HG03103 (cell line): ENCODE measurements around the gene SUGP2.
"Not testable (repeated sequence)": the region's sequence is repeated elsewhere in the genome, so short reads cannot be mapped to it uniquely, and the experiment has no call there.

ENCODE experiments used
- ATAC-seq: cut with Tn5 transposase; IDR thresholded peaks from one replicate; pipeline ENCODE4 v1.9.1; 2021; ENCODE audit warnings: low read depth; ENCODE audit not compliant: unreplicated experiment

The SUGP2 gene

GRCh38 chr19:19034204-19034624 is 897 bp upstream of the SUGP2 start:
- peak; percentile 41 for ATAC-seq

DNA sequence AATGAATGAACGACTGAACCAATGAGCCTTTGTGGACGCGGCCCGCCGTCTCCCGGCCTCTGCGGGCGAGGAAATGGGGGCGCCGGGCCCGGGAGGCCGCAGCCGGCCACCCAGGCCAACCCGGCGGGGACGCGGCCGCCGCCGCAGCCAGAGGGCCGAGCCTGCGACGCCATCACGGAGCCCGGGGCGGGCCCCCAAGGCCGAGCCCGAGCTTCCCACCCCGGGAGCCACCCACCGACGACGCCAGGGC is 216 bp downstream of the SUGP2 start:
- ATAC-seq, result no peak

DNA sequence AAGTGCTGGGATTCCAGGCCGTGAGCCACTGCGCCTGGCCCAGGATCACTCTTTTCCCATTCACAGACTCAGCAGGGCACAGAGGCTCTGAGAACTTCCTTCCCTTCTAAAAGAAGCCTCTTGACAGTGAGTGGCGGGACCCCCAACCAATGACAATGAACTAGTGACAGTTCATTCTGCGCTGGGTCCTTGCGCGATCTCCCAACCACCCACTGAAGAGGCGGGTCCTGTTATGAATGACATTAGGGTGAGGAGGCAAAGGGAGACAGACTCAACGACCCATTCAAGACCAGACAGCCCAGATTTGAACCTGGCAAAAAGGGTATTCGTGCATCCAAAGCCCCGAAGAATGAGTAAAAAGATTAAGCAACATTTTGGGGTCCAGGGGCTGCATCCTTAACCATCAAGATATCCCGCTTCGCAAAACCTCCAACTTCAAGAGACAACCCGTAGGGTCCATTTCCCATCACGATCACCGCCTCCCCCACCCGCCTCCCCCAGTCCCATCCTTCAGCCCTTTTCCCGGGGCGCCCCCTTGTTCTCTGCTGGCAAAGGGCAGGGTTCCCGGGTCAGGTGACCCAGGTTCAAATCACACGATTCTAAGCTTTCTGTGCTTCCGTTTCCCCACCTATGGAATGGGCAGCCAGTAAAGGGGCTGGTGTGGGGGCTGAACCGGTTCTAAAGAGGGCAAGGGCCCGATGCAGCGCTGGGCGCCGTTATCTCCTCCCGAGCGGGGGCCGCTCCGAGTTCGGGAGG is 719 bp downstream of the SUGP2 start:
- ATAC-seq, result peak; percentile 37

GRCh38 chr19:19031891-19032290 is 1.4 kb downstream of the SUGP2 start:
- ATAC-seq, result no peak

- no peak for ATAC-seq
These were observed 4.8 kb downstream of the SUGP2 start for GRCh38 chr19:19028526-19028925.

DNA sequence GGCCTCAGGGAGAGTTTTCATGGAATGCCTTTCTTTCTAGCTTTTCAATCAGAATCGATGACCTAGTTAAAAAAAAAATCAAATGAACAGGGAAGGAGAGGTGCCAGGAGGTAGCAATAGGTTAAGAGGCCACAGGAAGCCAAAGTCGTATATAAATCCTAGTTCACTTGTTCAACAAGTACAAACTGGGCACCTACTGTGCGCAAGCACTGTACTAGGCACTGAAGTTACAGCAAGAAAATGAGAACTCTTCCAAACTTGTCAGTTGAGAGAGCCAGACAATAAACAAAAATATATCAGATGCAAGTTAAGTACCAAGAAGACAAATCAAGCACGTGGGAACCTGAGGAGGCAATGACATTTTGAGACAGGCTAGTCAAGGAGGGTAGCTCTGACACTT is 6.1 kb downstream of the SUGP2 start:
- ATAC-seq, result no peak

GRCh38 chr19:19026299-19026971 is 6.9 kb downstream of the SUGP2 start:
- ATAC-seq, result no peak

- no peak for ATAC-seq
These were observed 7.5 kb downstream of the SUGP2 start for GRCh38 chr19:19025861-19026260.

GRCh38 chr19:19023376-19023775 is 9.9 kb downstream of the SUGP2 start:
- not testable (repeated sequence) for ATAC-seq

- no peak for ATAC-seq
These were observed 10.8 kb downstream of the SUGP2 start for GRCh38 chr19:19022380-19022961.

DNA sequence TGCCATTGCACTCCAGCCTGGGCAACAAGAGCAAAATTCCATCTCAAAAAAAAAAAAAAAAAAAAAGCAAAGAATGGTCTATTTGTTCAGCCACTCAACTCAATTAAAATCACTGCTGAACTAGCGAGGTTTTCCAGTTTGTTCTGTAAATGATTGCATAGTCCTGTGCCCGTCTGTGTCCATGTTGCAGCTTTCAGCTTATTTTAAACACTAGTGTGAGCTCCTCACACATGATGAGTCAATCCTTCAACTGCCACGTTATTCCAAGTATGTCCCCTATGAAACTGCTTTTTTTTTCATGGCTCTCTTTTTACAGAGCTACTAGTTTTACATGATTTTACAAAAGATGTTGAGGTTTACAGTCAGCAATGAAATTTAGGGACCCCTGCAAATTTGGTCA is 12.2 kb downstream of the SUGP2 start:
- ATAC-seq, result no peak

DNA sequence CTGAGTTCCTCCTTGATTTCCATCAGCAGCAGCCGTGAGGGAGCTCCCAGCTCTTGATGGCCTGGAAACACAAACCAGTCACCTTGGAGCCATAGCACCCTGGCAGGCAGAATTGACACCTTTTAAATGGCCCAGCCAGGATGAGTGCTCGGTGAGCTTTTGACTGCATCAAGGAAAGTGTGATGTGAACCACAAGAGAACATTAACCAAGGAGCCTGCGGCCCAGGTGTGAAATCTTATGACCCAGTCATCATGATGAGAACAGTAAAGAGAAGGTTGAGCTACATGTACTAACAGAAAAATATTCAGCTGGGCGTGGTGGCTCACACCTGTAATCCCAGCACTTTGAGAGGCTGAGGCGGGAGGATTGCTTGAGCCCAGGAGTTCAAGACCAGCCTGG is 22.8 kb downstream of the SUGP2 start:
- no peak for ATAC-seq

- no peak for ATAC-seq
These were observed 23.4 kb downstream of the SUGP2 start for GRCh38 chr19:19009951-19010350.

DNA sequence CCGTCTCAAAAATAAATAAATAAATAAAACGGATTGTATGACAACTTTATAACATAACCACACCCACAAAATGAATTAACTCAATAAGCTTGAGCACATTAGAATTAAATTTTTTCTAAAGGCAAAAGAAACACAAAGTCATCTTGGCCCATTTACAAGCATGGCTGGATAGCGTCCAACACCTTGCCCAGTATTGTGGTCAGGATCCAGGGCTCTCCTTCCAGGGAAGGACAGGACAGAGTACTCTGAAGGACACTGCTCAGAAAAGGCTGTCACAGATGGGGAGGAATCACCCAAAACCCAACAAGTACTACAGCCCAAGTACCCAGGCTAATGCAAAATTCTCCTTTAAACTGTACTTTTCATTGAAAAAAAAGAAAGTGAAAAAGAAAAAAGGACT is 27.1 kb downstream of the SUGP2 start:
- no peak for ATAC-seq

DNA sequence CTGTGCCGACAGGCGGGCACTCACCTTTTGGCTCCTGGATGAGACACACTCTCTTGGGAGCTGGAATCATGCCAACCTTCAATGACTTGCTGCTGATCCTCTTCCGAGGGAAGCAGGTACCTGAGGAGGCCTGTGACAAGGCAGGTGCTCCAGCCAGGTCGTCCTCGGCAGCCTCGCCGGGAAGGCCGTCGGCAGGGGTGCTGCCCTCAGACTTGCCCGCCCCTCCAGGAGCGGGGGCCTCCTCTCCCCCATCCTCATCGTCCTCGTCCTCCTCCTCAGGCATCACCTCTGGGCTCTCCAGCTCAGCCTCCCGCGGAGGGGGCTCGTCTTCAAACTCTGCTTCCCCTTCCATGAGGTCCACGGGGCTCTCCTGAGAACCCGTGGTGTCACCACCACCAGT is 29.2 kb downstream of the SUGP2 start:
- no peak for ATAC-seq

DNA sequence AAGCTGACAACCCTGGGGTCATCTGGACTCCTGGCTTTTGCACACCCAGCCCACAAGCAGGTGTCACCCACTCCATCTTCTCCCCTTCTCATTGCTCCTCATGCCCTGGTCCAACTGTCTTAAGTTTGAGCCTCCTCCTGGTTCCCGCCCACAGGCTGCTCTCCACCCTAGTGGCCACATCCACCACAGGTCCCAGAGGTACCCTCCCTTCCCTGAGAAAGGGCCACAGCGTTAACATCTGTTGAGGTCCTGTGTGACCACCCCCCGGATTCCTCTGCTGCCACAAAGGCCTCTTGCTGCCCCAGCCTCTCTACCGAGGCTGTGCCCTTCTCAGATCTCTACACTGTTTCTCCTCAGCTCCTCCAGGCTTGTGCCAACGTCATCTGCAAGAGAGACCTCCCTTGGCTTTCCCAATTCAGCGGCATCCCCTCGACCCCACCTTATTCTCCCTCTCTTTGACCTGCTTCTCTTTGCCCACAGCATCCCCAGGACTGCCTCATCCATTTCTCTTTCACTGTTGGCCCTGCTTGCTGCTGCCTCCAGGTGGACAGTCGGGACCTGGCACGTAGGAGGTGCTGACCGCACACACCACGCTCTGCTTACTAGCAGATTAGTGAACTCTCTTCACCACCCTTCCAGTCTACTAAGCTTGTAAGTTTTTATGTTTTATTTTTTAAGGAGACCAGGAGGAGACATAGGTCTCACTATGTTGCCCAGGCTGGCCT is 33.3 kb downstream of the SUGP2 start:
- ATAC-seq, result no peak

DNA sequence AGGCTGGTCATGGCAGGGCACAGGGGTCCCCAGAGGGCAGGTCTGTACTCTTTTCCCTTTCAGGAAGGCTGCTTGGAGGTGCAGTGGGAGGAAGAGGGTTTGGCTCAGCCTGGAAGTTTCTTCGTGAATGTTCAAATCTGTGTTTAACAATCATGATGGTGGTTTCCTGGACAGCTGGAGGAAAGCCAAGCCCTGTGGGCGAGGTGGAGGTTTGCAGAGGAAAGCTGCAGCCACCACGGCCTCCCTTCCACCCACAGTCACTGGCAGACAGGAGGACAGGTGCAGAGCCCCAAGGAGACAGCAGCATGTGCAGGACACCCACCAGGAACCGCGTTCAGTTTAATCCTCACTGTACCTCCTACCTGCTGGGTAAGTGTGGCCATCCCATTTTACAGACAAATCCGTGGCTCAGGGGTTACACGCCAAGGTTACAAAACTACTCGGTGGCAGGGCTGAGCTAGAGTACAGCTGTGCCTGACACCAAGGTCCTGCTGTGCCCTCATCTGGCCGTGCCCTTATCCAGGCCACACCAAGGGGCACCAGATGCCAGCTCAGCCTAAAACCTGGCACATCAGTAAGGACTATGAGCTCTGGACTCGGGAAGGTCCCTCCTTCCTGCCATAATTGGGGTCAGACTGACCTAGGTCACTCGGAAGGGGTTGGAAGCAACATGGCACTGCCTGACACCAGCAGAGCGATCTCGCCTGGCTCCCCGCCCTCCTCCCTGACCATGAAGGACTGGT is 34.1 kb downstream of the SUGP2 start:
- no peak for ATAC-seq

GRCh38 chr19:18998276-18998675 is 35.0 kb downstream of the SUGP2 start:
- no peak for ATAC-seq

- ATAC-seq, result no peak
These were observed 36.4 kb downstream of the SUGP2 start for GRCh38 chr19:18996796-18997394.

GRCh38 chr19:18996351-18996750 is 37.0 kb downstream of the SUGP2 start:
- no peak for ATAC-seq
